Right ventricle myocardium inferior (tissue), 1 donor: ENCODE data around the gene ABCG1. TPM values are rescaled to one million over a fixed set of nuclear protein-coding genes. Genes with fewer than 3 reads are reported as not detected.

ENCODE experiments used
- ATAC-seq: fragments of 200-7000 bp; cut with Tn5 transposase; one replicate; pipeline ENCODE4 v1.9.1; 2020; ENCODE audit warnings: mild to moderate bottlenecking, moderate library complexity
- DNase-seq: peaks from one replicate; pipeline ENCODE4 v3.0.0; 2021; ENCODE audit errors: missing footprints
- intact Hi-C: fragments of 100-400 bp; cut with DNase I; formaldehyde crosslinking; loops from one replicate; pipeline ENCODE4 v1.11.0; 2022
- total RNA-seq: library from RNA; stranded (reverse); fragmentation: NEBNext Ultra II Directional; extraction: Animal tissue kit (Norgen Biotek cat#: 25700); gene quantifications from one replicate; pipeline ENCODE4 v1.2.1, GENCODE V29; 2021
- donor health status: DM: no; HTN: yes; CAD: no; lungs with severe emphysema.

The ABCG1 gene
- total RNA-seq, 1 donor from 2014 or later = 9.0 TPM

- intact Hi-C loops = no loop called here
- DNase-seq = no peak
- no peak for ATAC-seq
Observed at GRCh38 chr21:42190486-42190863, 28.5 kb upstream of the ABCG1 start.

GRCh38 chr21:42191064-42191463 lies 27.9 kb upstream of the ABCG1 start:
- ATAC-seq (no peak), DNase-seq (no peak)

DNA sequence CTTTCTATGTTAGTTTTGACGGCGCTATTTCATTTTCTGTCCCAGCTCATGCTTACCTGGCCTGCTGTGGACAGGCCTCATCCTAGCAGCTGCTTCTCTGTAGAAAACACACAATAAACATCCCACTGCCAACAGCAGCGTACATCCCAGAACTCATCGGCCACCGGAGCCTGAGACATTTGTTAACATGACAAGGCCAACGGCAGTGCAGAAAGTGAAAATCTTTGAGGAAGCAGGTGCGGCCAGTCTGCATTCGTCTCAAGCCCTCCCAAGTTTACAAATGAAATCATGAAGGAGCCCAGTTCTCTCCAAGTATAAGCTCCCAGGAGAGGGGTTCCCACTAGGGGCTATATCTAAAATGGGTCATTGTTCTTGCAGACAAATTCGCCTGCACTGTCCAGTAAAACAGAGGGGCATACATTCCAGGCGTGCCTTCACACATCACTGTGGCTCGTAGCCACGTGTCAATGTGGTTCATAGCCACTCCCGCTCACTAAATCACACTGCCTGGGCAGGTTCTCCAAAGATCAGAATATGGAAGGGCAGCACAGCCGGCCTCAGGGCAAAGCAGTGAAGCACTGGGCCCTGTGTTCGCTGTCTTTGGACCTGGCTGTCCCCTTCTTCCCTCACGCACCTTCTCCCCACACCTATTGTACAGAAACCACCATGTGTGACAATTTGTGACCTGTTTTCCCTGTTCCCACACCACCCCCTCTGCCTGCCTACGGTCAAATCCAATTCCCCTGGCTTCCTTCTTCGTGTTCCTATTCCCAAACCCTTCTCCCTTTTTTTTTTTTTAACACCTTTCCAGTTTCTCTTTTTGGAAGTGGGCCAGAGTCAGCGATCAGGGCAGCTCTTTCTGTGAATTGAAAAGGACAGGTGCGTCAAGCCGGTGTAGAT lies 27.0 kb upstream of the ABCG1 start:
- no peak for ATAC-seq
- intact Hi-C loops = no loop called here
- no peak for DNase-seq

More at GRCh38 chr21:42191064-42191463, 27.9 kb upstream of the ABCG1 start:
- intact Hi-C loops = no loop called here

DNA sequence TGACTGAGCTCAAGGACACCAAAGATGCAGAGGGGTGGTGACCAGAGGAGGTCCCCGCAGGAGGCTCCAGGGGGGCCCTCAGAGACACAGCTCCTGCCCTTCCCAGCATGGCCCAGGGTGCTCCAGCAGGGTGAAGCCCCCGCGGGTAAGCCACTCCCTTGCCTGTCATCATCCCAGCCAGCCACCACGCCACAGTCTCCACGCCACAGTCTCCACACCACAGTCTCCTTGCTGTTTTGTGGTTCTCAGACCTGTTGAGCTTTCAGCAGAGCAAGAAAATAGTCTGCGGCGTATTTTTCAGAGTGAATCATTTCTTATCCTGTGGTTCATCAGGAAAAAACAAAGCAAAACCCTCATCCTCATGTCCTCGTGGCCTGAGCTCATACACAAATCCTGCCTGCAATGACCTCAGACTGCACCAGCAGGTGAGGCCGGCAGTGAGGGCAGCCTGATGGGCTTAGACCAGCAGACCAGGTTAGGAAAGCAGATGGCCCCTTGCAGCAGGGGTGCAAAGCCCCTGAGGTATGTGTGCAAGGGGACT lies 25.7 kb upstream of the ABCG1 start:
- intact Hi-C loops = no loop called here
- no peak for DNase-seq
- no peak for ATAC-seq

DNA sequence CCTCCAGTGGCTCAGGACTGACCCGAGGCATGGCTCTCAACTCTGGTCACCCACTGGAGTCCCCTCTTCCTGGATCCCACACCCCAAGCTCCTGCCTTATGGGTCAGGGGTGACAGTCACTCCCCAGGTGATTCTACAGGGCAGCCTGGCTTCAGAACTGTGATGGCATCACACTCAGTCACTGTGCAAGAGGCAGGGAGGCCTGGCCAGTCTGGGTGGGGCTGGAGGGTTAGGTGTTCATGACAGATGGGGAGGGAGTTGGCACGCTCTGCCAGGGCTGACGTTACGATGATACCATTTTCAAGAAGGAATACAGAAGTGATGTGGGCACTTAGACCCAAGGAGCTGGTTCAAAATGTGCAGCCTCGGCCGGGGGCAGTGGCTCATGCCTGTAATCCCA lies 25.2 kb upstream of the ABCG1 start:
- intact Hi-C loops = no loop called here
- ATAC-seq = no peak
- DNase-seq = no peak

GRCh38 chr21:42194863-42195262 lies 24.1 kb upstream of the ABCG1 start:
- intact Hi-C loops = no loop called here
- no peak for ATAC-seq
- no peak for DNase-seq

DNA sequence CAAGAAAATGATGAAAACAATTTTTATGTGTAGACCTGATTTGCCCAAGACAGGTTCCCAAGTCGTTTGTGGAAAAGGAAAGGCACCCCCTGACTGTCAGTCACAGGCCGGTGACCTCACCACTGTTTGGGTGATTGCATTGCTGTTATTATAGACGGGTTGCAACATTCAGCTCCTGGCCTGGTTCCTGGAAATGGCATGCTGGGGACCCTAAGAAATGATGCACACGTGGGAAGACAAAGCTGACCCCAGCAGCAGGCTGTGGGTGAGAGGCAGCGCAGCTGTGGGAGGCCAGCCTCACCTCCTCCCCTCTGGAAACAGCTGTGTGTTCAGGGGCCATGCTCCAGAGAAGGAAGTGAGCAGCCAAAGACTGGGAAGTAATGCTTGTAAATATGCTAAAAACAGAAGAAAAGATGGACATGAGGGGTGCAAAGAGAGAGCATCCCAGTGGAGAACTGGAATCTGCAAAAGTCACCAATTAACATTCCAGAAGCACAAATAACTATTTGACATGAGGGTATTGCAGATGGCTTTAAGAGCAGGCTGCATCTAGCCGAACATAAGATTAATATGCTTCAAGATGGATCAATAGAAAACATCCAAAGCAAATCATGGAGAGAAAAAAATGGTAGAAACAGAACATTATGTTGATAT lies 23.4 kb upstream of the ABCG1 start:
- ATAC-seq = peak; percentile 71
- intact Hi-C loops = no loop called here
- DNase-seq = peak; percentile 78

DNA sequence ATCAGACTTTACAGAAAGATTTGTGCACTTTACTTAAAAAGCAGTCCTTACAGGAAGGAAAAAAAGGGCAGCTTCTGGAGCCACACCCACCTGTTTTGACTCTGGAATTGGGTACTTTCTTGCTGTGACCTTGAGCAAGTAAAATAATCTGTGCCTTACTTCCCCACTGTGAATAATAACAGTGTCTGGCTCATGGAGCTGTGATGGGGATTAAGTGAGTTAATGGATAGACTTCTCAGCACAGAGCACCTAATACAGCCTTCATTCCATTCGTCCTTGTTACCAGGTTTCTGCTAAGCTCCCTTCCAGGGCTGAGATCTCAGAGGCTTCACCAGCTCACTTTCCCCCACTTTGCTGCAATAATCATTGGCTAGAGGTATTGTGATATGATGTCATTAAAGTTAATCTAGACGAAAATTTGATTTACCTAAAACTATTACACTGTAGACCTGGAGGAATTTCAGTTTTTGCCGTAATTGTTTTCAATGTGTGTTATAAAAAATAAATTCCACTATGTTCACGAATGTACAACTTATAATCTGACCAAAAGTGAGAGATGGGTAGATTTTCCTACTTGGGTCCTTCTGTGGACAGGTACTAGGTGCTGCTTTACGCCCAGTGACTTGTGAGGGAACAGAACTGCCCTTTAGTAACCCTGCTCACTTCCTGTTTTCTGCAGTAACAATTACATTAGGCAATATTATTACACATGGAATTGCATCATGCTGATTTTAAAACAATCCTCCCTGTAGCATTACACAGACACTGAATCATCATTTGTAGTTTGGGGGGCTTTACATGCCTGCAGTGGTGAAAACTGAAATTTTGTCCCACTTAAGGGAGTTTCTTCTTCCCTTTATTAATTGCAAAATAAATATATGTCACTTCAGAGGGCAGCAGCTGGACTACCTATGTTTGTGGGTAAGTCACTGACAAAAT lies 19.7 kb upstream of the ABCG1 start:
- no peak for DNase-seq
- intact Hi-C loops = no loop called here
- ATAC-seq = peak; percentile 59

DNA sequence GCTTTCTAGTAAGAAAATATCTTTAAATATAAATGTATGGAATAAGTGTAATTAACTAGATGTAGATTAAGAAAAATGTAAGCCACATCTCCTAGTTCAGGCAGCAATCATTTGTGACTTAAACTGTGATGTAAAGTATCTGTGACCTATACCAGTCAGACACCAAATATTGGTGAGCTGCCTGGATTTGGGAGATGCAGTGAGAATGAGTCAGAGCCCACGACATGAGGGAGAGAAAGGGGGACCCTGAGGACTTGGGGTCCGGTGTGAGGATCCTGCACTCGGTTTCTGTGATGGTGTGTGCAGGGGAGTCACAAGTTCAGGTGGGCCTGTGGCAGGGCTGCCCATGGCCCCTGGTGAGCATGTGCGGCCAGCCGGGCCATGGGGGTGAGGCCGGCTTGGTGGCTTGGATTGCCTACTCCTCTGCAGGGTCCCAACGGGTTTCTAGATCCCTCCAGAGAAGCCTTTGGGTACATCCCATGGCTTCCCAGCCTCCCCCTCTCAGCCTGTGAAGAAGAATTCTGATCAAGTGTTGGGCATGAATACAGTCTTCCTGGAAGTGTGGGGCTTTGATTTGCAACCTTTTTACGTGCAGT lies 19.0 kb upstream of the ABCG1 start:
- ATAC-seq (no peak), DNase-seq (no peak)
- intact Hi-C loops = no loop called here

DNA sequence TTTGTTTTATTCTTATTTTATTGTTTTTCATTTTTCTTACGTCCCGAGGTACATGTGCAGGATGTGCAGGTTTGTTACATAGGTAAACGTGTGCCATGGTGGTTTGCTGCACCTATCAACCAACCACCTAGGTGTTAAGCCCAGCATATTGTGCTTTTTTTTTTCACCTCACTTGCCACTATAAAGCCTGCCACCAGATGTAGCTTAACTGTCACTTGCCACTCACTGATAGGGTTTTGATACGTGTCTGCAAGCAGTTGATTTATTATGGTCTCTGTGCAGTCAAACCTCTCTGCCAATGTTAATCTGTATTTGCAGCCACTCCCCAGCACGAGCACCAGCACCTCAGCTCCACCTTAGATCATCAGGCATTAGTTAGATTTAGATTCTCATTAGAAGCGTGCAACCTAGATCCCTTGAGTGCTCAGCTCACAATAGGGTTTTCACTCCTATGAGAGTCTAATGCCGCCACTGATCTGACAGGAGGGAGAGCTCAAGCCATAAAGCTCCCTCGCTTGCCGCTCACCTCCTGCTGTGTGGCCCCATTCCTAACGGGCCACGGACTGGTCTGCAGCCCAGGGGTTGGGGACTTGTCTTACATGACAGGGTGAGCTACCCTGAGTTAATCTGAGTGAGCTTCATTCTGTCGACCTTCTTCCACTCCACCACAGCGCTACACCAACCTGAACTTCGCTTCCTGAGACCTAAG lies 17.9 kb upstream of the ABCG1 start:
- DNase-seq = no peak
- intact Hi-C loops = no loop called here
- no peak for ATAC-seq

GRCh38 chr21:42201615-42202161 lies 17.3 kb upstream of the ABCG1 start:
- DNase-seq = no peak
- intact Hi-C loops = no loop called here
- no peak for ATAC-seq

DNA sequence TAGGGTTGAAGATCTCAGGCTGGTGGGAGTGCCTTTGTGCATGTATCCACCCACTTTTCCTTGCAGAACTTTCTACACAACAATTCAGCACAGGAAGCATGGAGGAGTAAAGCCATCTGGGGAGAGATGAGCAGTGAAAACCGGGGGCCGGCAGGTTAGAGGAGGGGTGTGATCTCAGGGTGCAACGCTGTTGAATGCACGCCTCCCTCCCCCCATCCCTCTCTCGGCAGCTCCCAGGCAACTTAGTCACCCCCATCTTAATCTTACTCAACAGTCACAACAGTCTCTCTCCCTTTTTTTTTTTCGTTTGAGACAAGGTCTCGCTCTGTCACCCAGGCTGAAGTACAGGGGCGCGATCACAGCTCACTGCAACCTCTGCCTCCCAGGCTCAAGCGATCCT lies 16.6 kb upstream of the ABCG1 start:
- intact Hi-C loops = no loop called here
- ATAC-seq (no peak), DNase-seq (no peak)

DNA sequence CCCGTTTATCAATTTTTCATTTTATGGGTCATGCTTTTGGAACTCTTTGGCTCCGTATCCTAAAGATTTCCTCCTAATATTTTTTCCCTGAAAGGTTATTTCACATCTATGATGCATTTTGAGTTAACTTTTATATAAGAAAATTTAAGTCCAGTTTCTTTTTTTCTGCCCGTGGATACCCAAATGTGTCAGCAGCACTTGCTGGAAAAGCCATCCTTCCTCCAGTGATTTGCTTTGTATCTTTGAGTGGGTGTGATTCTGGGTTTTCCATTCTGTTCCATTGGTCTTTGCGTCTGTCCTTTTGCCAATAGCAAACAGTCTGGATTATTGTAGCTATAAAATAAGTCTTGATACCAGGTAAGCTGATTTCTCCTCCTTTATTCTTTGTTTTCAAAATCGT lies 15.6 kb upstream of the ABCG1 start:
- ATAC-seq = no peak
- intact Hi-C loops = no loop called here

DNA sequence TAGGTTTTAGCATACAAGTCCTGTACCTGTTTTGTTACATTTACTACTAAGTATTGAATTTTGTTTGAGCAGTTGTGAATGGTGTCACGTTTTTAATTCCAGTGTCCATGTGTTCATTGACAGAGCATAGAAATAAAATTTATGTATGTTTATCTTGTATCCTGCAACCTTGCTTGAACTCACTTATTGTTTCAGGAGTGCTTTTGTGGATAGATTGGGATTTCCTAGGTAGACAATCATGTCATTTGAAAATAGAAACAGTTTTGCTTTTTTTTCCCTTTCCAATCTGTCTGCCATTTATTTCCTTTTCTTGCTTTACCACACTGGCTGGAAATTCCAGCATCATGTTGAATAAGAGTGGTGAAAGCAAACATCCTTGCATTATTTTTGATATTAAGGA lies 15.0 kb upstream of the ABCG1 start:
- DNase-seq (no peak), ATAC-seq (no peak)
- intact Hi-C loops = no loop called here

More for the DNA sequence above, 15.6 kb upstream of the ABCG1 start:
- DNase-seq = no peak

GRCh38 chr21:42207426-42207825 lies 11.5 kb upstream of the ABCG1 start:
- ATAC-seq (no peak), DNase-seq (no peak)
- intact Hi-C loops = no loop called here

DNA sequence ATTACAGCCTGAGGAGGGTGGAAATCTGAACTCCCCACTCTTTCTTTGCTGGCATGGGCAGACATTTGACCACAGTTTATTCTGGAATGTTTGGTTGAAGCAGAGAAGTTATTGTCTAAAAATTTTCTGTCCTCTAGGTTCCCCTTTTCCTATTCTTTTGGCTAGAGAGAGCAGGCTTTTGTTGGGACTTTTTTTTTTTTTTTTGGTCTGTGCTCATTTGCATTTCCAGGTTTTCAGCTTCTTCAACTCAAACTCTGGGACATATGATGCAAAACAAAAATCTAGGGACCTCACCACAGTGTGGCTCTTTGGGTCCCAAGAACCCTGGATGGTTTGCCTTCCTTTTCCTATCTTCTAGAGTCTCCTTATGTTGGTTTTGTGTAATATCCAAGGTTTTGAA lies 10.9 kb upstream of the ABCG1 start:
- no peak for DNase-seq

GRCh38 chr21:42208801-42209490 lies 10.0 kb upstream of the ABCG1 start:
- intact Hi-C loops = no loop called here
- ATAC-seq (no peak), DNase-seq (no peak)

More for the DNA sequence above, 10.9 kb upstream of the ABCG1 start:
- intact Hi-C loops = no loop called here
- ATAC-seq = no peak
